ENCODE data around the gene OLFML2B.

OLFML2B gene

DNA sequence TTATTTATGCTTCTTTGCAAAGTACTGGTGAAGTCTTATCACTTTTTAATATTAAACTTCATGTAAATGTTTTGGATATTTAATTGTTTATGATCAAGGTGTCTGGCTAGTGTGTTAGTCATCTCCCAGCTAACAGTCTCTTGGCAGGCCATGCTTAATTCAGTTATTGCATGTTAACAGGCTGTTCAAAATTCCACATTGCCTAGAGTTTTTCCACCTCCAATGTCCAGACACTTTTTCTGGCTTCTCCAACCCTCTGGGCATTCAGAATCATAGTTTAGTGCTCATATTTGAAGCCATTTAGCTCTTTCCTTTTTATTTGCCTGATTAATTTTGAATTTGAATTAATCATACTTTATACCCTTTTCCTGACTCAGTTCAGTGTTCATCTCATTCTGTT lies 69.2 kb downstream of the OLFML2B start:
- no peak for DNase-seq (ENCODE audit: low read depth, low spot score)
- no peak overlapping the region for H3K4me3 ChIP-seq (ENCODE audit: low read length)

DNA sequence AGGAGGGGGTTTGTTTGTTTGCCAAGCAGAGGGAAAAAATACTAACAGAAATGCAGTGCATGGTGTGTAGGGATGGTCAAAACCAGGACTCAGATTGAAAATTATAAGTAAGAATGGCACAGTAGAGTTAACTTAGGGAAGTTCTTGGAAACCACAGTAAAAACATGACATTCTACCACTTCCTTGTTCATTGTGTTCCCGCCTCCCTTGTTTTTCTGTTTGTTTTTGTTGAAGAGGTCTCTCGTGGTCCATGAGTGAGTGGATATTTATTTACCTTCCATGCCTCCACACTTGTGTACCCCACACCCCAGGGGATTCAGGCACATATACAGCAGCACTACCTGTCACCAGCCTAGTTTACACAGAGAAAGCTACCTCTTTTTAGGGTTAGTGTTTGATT lies 69.6 kb downstream of the OLFML2B start:
- no peak for DNase-seq (ENCODE audit: low read depth, low spot score)

GRCh38 chr1:161953256-161953920 lies 70.3 kb downstream of the OLFML2B start:
- no peak overlapping the region for H3K4me3 ChIP-seq (ENCODE audit: low read length)

More for the DNA sequence above, 69.6 kb downstream of the OLFML2B start:
- H3K4me3 ChIP-seq (ENCODE audit: low read length): no peak overlapping the region

DNA sequence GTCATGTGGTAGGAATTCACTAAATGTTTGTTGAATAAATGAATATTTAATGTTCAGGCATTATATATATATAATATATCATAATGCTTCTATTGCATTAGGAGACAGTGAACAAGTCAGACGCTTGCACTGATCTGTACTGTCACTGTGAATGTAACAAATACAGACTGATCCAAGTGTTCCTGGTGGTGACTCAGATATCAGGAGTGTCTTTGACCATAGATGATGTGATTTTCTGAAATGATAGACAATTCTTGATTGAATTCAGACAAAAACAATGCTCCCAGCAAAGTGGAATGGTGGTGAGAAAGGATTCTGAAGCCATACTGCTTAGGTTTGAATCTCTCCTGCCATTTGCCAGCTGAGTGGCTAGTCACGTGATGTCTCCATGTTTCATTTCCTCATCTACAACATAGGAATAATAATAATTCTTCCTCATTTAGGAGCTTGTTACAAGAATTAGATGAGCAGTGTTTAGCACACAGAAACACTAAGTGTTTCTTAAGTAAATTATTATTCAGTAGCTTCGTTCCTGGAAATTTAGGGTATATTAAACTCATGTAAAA lies 71.0 kb downstream of the OLFML2B start:
- DNase-seq (ENCODE audit: low read depth, low spot score): no peak
- no peak overlapping the region for H3K4me3 ChIP-seq (ENCODE audit: low read length)

More at GRCh38 chr1:161953256-161953920, 70.3 kb downstream of the OLFML2B start:
- DNase-seq (ENCODE audit: low read depth, low spot score): no peak

DNA sequence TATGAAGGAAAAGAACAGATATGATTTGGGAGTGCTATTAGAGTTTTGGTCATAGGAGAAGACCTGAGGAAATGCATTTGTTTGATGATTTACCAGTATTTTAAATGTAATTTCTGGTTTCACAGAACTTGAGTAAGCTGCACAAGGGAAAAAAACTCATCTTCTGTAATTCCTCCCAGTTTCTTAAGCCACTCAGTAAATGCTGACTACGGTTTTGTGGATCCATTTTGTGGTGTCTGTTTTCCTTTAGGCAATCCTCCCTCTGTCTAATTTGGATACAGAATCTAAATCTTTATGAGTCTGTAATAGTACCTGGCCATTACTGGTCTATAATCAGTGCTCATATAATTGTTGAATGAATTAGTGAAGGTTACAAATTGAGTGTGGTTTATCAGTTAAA lies 72.0 kb downstream of the OLFML2B start:
- no peak overlapping the region for H3K4me3 ChIP-seq (ENCODE audit: low read length)
- no peak for DNase-seq (ENCODE audit: low read depth, low spot score)

DNA sequence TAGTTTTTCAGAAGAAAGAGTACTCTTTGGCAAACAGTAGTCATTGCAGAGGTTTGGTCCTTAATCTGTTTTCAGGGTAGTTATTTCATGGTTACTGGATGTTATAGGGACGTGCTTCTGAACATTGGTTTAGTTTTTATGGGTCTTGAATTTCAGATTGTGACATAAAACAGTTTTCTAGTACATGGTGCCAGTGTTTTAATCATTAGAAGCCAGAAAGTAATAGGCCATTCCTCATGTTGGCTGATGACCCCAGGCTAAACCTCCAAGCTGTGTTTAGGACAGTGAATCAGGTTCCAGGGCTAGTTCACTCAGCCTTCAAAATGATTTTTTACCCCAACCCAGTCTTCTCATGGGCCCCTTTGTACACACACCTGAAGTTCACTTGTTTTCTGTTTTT lies 73.3 kb downstream of the OLFML2B start:
- DNase-seq (ENCODE audit: low read depth, low spot score): no peak
- H3K4me3 ChIP-seq (ENCODE audit: low read length): no peak overlapping the region

GRCh38 chr1:161949548-161949947 lies 74.1 kb downstream of the OLFML2B start:
- DNase-seq (ENCODE audit: low read depth, low spot score): no peak
- H3K4me3 ChIP-seq (ENCODE audit: low read length): no peak overlapping the region

GRCh38 chr1:161948435-161948834 lies 75.2 kb downstream of the OLFML2B start:
- no peak overlapping the region for H3K4me3 ChIP-seq (ENCODE audit: low read length)
- no peak for DNase-seq (ENCODE audit: low read depth, low spot score)

- no peak for DNase-seq (ENCODE audit: low read depth, low spot score)
- no peak overlapping the region for H3K4me3 ChIP-seq (ENCODE audit: low read length)
Observed at GRCh38 chr1:161946071-161946987, 77.3 kb downstream of the OLFML2B start.

DNA sequence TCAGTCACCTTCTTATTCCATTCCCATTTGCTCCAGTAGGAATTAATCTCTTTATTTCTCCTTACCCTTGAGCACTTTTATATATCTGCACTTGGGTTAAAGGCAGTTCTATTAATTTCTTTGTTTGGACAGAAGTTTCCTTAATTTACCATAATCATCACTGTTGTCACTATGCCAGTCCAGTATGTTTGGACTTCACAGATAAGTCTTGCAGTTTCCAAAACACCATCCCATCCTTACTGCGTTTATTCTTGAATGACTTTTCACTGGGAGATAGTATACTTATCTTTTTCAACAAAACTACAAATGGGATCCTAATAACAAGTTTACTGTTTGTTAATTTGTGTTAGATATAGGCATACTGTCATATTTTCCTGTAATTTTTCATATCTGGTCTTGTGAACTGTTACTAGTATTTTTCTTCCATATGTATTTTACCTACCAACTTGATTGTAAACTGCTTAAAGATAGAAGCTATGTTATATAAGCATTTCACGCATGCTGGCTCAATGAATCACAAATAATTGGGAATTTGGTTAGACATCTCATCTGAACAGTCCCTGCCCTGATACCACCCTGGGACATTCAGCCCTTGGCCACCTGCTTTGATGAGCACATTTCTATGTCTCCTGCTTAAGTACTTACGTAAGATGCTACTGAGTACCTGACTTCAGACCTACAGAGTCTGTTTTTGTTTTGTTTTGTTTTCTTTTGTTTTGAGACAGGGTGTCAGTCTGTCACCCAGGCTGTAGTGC lies 78.2 kb downstream of the OLFML2B start:
- no peak for DNase-seq (ENCODE audit: low read depth, low spot score)

DNA sequence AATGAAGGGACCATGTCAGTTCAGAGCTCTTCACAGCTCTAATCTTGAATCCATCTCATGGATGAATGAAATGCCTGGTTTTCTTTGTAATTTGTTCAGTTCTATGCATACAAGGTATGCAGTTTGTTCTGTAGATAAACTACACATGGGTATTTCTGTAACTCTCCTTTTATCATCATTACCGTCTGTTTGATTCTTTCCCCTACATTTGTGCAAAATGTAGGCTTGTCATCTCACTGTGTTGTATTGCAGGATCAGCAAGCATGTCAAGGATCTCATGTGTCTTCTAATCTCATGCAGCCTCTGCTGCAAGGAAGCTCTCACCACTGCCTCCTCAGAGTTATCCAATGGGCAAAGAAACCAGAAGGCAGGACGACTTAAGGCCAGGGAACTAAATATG lies 79.3 kb downstream of the OLFML2B start:
- H3K4me3 ChIP-seq (ENCODE audit: low read length): no peak overlapping the region

More for the DNA sequence above, 78.2 kb downstream of the OLFML2B start:
- no peak overlapping the region for H3K4me3 ChIP-seq (ENCODE audit: low read length)

GRCh38 chr1:161943737-161944136 lies 79.9 kb downstream of the OLFML2B start:
- H3K4me3 ChIP-seq (ENCODE audit: low read length): no peak overlapping the region
- no peak for DNase-seq (ENCODE audit: low read depth, low spot score)

More for the DNA sequence above, 79.3 kb downstream of the OLFML2B start:
- no peak for DNase-seq (ENCODE audit: low read depth, low spot score)

DNA sequence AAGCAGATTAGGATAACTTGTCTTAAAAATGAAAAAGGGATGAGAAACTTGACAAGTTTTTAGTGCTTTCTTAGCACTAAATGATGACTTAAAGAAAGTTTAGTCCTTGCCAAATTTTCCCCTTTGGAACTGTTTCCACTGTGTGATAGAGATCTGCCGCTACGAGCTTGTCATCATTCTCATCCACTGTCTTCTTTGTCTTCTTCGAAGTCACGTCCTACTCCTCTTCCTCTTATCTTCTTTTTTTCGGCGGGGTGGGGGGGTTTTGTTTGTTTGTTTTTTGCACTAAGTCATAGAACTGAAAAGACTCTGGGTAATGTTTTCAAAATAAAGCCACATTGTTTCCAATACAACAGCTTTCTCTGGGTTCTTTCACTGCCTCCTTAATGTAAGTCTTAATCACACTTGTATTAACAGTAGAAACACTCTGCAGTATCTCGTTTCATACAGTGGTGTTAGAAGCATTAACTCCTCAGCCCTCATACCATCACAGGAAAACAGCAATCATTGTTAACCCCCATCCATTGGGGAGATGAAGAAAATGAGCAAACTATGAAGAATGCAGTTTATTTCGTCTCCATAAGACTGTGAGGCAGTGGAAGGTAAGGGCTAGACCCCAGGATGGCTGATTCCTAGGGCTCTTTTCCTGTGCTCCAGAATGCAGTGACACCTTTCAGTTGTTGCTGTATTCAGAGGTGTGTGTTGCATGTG lies 81.8 kb downstream of the OLFML2B start:
- no peak overlapping the region for H3K4me3 ChIP-seq (ENCODE audit: low read length)
- DNase-seq (ENCODE audit: low read depth, low spot score): no peak

DNA sequence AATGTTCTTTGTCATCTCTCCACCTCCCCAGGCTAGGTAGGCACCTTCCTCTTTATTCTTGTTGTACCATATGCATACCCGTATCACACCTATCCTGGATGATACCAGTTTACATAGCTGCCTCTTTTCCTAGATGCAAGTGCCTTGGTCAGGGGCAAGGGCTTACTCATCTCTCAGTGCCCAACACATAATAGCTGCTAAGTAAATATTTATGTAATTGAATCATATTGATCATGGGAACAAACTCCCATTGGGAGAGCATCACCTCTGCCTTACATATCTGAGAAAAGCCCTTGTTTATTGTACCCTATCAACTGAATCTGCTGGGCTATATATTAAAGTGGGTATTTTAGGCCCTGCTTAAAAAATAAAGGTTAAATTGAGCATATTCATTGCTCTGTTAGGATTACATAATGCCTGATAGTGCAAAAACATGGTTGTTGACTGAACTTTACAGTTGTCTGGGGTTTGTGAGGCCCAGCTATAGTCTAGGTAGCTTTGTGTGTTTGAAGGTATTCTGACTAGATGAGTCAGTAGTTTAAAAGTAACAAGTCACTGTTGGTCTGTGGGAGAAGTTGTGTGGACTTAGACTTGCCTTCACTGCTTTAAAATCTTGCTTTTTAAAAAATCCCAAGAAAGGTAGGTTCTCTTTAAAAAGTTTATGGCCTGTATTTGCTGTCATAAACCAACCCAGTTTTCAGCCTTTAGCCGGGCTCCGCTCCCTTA lies 82.6 kb downstream of the OLFML2B start:
- DNase-seq (ENCODE audit: low read depth, low spot score): no peak
- no peak overlapping the region for H3K4me3 ChIP-seq (ENCODE audit: low read length)

DNA sequence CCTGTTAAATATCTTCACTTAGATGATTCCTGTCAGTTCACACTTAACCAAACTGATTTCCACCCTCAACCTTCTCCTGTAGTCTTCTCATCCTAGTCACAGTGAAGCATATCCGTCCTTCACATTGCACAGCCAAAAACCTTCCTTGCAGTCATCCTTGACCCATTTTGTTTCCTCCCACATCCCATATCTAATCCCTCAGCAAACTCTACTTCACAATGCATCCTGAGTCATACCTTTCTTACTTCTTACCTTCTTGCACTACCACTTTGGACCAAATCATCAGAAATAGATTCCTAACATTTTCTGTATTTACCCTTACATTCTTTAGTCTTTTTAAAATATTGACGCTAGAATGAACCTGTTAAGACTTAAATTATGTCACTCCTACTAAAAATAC lies 86.9 kb downstream of the OLFML2B start:
- no peak for DNase-seq (ENCODE audit: low read depth, low spot score)
- H3K4me3 ChIP-seq (ENCODE audit: low read length): no peak overlapping the region

DNA sequence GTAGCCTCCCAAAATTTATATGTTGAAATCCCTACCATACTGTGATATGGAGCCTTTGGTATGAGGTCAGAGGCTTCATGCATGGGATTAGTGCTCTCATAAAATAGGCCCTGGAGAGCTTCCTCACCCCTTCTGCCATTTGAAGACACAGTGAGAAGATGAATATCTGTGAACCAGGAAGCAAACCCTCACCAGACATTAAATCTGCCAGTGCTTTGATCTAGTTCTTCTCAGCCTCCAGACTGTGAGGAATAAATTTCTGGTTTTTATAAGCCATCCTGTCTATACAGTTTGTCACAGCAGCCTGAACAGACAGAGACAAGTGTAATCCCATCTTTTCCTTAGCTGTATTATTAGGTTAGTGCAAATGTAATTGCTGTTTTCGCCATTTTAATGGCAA lies 88.4 kb downstream of the OLFML2B start:
- H3K4me3 ChIP-seq (ENCODE audit: low read length): no peak overlapping the region
- DNase-seq (ENCODE audit: low read depth, low spot score): peak; percentile 71

- peak; percentile 89 for DNase-seq (ENCODE audit: low read depth, low spot score)
- peak overlapping the region; percentile 29 for H3K4me3 ChIP-seq (ENCODE audit: low read length)
Observed at GRCh38 chr1:161933592-161934588, 89.8 kb downstream of the OLFML2B start.
